Vagina (tissue), 2 donors: Measurements from ENCODE around the gene GLDC.

ENCODE experiments used
- POLR2A ChIP-seq, 2 donors: fragments of 450-650 bp; IDR thresholded peaks; one replicate each; pipeline ENCODE4 v1.6.1; 2017; ENCODE audit warnings: antibody characterized with exemption in 2 of 2, mild to moderate bottlenecking in 2 of 2, moderate library complexity in 2 of 2
- POLR2AphosphoS5 ChIP-seq, 2 donors: sonication (generic); formaldehyde crosslinking; IDR thresholded peaks; one replicate each; pipeline ENCODE4 v1.9.0; 2017; ENCODE audit warnings: antibody characterized with exemption in 2 of 2, mild to moderate bottlenecking in 2 of 2, low read depth in 1 of 2; ENCODE audit not compliant: insufficient read depth in 1 of 2
- TF ChIP-seq, protein P1 (sequence below), 3 experiments: fragments of 450-650 bp in 2 of 3; fragments of 200-600 bp in 1 of 3; sonication (generic) in 1 of 3; IDR thresholded peaks; one replicate each; pipeline ENCODE4 v1.5.1; 2017 to 2019; ENCODE audit warnings: antibody characterized with exemption in 3 of 3, mild to moderate bottlenecking in 2 of 3, moderate library complexity in 2 of 3

DNA sequence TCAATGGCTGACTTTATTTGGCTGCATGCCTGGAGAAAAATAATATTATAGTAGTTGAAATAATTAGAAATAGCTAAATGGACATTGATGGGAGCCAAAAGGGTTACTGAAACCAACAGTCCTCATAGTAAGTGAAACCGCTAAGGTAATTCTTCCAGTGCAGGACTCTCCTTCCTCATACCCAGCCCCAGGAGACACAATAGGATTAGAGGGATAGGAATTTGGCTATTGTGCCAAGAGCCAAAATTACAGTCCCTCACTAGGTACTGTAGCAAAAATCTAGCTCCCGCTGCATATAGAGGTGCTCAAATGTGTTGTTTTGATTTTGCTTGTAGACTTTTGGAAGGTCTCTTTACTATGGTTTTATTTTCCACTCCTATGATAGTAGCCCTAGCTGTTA lies 20.2 kb downstream of the GLDC start:
- TF ChIP-seq, protein P1, sequence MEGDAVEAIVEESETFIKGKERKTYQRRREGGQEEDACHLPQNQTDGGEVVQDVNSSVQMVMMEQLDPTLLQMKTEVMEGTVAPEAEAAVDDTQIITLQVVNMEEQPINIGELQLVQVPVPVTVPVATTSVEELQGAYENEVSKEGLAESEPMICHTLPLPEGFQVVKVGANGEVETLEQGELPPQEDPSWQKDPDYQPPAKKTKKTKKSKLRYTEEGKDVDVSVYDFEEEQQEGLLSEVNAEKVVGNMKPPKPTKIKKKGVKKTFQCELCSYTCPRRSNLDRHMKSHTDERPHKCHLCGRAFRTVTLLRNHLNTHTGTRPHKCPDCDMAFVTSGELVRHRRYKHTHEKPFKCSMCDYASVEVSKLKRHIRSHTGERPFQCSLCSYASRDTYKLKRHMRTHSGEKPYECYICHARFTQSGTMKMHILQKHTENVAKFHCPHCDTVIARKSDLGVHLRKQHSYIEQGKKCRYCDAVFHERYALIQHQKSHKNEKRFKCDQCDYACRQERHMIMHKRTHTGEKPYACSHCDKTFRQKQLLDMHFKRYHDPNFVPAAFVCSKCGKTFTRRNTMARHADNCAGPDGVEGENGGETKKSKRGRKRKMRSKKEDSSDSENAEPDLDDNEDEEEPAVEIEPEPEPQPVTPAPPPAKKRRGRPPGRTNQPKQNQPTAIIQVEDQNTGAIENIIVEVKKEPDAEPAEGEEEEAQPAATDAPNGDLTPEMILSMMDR (IDR thresholded peaks at IDR 0.05) = no peak
- TF ChIP-seq POLR2A (IDR thresholded peaks at IDR 0.05) = no peak
- TF ChIP-seq POLR2AphosphoS5 (IDR thresholded peaks at IDR 0.05; ENCODE audit: insufficient read depth in 1 of 2, low read depth in 1 of 2) = no peak
